NCI-H446 treated with DMSO at 0.1 percent for 48 hours (cell line): ENCODE measurements around the gene LIX1L.

ENCODE experiments used
- DNase-seq: peaks from one replicate; lab custom pipeline; 2025; lab: John Stamatoyannopoulos, UW

The LIX1L gene

DNA sequence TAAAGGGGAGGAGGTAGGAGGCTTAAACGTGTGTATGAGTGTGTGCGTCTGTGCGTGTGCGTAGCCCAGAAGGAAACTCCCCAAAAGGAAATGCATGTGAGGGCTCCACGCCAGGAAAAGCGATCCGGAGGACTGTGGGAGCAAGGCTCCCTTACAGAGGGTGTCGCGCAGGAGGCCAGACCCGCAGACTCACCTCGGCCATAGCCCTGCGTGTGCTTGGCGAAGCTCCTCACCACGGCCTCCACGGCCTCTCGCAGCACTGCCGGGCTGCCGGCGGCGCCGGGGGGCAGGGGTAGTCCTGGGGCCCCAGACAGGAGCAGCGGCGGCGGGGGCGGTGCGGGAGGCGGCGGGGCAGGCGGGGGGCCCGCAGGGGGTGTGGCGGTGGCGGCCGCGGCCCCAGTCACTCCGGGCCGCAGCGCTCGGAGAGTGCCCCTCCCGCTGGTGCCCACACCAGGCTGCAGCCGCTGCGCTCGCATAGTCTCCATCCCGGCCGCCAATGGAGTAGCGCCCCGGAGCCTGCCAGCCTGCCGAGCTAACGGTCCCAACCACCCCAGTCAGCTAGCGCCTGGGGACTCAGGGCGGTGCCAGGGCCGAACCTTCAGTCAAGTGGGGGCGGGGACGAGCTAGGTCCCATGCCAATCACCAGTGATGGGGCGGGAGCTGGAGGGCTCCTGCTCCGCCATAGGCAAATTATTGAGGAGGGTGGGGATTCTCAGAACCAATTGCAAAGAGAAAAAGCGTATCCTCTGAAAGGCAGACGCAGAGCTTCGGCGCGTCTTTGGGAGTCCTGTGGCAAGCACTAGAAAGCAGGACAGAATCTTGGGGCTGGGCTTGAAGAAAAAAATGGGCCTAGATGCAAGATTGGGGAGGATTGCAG lies at the start of gene LIX1L:
Gene LIX1L, minus strand, starts transcription at position 575 of the 877 bp plus-strand sequence. Its CDS starts 90 bp downstream, at position 485.
- DNase-seq = peak; percentile 93

DNA sequence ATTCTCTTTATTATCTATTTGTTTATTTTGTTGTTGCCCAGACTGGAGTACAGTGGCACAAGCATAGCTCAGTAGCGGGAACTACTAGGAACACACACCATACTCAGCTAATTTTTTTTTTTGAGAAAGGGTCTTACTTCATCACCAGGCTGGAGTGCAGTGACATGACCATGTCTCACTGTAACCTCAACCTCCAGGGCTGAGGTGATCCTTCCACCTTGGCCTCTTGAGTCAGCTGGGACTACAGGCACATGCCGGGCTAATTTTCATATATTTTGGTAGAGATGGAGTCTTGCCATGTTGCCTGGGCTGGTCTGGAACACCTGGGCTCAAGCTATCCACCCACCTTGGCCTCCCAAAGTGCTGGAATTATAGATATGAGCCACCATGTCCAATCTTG lies 43.9 kb upstream of the LIX1L start:
- DNase-seq = no peak

DNA sequence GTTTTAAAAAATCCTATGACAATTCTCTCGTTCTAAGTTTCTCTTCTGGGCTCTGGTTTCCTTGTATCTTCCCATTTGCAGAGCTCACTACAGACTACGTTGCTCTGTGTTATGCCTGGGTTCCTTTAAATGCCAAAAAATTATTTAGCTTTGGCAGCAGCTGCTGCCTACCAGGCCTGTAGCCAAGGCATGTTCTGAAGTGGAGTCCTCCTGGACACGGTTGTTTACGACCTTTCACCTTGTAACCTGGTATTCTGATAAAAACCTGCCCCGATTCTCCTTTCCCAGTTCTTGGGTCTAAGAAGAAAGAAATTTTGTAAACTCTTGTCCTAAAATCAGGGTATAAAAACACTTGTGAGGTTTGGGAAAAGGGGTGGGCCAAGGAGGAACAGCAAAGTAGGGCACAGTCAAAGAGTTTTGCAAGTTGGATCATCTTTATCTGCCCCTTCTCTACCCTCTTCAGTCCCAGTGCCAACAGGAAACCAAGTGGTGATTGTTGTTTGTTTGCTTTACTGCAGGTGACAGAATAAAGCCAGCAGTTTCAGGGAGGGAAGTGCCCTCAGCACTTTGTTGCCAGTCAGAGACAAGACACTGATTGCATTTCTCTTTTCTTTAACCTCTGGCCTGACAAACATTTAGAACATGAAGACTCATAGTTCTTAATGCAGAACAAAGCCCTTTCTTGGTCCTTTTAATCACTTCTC lies 41.7 kb upstream of the LIX1L start:
- peak; percentile 60 for DNase-seq

DNA sequence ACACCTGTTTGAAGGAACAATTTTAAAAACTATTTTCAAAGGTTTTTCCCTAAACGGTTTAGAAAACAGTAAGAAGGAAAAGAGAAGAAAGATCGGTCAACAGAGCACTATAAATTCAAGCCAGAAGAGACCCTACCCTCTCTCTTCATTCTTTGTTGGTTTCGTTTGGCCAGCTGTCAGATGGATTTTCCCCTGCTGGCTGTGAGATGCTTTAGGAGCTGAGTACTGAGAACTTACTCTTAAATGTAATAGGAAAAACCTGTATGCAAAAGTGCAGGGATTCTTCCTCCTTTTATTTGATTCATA lies 39.9 kb upstream of the LIX1L start:
- no peak for DNase-seq

DNA sequence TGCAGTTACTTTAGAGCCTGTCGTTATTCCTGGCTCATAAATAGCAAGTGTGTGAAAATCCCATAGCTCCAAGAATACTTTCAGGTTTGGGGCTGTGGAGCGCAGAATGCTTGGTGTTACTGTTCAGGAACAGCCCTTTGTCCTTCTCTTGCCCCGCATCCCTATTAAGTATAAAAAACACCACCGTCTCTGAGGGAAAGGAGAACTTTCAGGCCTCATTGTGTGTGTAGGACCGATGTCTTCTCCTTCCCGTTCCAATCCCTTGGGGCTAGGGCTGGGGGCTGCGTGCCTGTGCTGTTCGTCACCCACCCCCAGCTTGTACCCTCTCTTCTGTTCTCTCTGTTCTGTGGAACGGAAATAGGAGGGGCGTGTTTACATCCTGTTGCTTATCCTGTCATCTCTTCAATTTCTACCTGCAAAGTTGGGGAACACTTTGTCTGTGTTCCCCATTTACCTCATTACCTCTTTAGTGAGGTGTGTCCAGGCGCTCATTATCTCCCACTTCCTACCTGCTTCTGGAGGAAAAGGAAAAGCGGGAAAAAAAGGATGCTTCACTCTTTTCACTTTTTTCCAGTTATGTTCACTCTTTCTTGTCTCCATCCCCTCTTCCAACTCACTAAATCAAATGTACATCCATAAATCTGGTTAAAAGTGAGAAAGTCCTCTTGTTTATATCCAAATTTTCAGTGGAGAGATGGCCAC lies 39.4 kb upstream of the LIX1L start:
- no peak for DNase-seq

DNA sequence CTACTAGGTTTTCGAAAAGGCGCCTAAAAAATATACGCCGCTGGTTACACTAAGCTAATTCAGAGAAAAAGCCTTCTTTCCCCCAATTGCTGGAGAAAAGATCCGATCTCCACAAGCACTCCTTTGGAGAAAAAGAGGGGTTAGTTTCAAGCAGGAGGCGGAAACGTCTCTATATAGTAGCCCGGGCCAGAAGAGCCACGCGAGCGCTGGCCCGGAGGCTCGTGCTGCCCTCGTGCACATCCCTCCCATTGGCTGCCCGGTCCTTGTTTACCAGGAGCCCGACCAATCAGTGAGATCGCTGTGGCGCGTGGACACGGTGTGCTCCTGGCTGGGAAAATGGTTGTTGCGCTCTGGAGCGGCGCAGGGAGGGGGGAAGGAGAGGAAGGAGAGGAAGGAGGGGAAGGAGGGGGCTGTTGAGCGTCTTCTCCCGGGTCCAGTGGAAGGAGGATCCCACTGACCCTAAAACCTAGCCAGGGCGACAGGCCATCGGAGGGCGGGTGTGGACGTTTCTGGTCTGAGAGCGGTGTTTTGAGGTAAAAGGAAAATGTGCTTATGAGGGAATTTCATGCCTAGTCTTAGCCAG lies 38.7 kb upstream of the LIX1L start, which contains the start of gene TXNIP:
Gene TXNIP, minus strand, starts transcription at position 147 of the 583 bp plus-strand sequence. CDS start 313 bp downstream, outside the sequence.
- peak; percentile 92 for DNase-seq

DNA sequence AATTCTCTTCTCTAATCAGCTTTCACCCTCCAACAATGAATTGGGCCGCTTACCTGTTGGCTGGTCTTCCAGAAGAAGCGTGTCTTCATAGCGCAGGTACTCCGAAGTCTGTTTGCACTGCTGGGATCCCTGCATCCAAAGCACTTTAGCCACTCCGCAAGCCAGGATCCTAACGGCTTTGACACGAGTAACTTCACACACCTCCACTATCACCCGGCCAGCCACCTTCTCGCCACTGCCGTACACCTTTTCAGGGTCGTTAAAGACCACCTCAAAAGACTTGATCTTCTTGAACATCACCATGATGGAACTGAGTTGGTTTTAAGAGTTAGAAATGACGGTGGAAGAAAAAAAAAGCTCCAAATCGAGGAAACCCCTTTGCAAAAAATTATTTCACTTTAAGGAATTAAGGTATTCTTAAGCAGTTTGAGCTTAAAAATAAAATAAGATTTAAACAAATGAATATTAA lies 38.2 kb upstream of the LIX1L start:
- DNase-seq = no peak

DNA sequence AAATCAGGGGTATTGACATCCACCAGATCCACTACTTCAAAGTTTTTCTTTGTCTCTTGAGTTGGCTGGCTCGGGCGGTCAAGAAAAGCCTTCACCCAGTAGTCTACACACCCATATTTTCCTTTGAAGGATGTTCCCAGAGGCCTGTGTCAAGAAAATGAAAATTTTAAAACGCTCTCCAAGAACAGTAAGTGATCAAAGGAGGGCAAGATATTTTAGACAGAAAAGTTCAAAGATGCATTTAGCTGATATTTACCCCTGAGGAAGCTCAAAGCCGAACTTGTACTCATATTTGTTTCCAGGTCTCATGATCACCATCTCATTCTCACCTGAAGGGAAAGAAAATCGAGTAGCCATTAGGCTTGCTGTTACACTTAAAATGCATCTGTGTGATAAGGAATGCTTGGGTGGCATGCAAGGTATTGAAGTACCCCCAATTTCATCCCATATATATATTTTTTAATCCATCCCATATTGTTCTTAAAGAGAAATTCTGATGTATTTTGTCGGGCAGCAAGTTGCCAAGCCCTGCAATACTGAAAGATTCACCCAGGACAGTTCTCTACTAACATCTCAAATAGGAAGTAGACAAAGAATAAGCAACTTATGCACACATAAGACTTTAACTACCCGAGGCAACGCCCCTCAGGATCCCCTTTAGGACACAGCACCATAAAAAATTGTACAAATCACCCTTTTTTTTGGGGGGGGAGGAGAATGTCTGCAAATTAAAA lies 37.5 kb upstream of the LIX1L start:
- no peak for DNase-seq

DNA sequence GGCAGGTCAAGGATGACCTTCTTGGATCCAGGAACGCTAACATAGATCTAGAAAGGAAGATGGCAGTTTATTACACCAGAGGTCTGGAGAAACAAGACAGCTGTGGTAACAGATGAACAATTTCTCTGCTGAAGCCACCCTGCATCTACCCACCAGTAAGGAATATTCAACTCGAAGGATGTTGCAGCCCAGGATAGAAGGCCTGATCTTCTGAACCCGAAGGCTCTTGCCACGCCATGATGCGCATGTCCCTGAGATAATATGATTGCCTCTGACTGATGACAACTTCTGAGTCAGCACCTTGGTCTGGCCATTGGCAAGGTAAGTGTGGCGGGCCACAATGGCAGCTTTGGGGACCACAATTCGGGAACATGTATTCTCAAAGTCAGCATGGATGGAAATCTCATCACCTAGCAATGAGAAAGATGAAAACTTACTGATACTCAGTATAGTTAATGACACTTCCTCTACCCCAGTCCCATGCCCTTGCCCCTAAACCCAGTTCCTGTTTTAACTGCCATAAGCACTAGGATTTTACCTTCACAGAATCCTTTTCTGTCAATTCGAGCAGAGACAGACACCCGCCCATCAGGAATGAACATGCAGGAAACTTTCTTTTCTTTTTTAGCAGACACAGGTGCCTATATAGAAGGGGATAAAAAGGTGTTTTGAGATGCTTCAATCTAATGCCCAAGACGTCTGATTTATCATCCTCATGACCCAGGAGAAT lies 36.7 kb upstream of the LIX1L start:
- no peak for DNase-seq

DNA sequence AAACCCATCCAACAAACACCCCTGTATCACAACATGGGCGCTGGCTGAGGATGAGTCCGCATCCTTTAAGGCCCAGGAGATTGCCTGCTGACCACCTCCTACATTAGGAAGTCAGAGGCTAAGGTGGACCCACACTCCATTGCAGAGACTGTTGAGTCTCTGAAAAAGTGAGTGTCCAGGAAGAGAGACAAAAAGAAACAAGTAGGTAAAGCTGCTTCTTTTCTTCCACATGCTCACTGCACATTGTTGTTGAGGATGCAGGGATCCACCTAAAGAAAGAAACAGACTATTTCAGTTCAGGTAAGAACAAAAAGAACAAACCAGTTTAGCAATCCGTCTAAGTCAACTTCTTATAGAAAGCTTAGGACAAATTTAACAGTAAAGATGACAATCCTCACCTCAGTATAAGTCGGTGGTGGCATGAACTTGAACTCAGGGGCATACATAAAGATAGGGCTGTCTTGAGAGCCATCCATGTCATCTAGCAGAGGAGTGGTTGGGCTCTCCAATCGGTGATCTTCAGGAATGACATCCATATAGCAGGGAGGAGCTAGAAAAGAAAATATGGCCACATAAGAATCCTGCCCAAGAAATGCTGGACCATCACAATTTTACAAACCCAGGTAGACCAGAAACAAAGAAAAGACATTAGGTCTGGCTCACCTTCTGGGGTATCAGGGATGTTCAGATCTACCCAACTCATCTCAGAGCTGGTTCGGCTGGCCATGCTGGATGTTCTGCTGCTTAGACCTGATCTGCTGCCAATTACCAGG lies 36.0 kb upstream of the LIX1L start:
- no peak for DNase-seq

DNA sequence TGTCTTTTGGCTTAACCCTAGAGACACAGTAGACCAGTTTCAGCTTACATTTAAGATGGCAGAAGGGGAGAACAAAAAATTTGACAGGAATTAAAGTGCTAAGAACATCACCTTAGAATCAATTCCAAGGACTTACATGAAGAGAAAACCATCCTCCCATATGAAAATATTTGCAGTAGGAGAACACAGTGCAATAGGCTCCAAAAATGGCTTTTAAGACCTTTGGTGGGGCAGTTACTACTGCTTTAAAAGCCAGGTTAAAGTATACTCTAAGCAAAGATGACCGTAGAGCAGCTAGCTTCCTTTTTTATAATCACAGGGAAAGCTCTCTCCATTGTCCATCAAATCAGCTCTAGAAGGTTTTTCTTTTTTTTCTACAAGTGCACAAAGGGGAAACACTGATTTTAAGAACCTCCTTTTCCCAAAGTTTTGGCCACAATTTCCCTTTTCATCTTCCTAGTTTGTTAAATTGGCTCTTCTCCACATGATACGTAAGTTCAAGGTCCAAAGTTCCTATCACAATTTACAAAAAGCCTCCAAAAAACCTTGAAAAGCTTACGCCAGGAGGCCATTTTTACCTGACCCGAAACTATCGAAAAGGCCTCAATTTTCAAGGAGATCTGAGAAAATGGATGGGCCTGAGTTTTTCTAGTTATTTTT lies 35.3 kb upstream of the LIX1L start:
- no peak for DNase-seq

DNA sequence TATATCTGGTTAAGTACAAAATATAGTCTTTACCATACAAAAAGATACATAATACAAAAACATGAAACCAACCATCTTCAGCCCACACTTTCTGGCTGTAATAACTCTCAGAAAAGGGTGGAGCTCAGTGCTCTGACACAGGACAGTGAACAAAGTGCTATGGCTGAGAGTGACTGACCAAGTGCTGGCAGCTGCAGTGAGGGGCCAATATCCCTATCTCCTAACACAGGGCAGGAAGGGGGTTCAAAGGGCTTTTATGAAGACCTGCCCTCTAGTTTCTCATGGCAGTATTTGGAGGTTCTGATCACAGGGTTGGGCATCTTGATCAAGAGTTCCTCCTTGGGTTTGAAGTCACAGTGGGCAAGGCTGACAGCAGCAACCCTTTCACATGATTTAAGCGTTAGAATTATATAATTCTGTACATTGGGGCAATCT lies 34.7 kb upstream of the LIX1L start:
- DNase-seq = no peak

DNA sequence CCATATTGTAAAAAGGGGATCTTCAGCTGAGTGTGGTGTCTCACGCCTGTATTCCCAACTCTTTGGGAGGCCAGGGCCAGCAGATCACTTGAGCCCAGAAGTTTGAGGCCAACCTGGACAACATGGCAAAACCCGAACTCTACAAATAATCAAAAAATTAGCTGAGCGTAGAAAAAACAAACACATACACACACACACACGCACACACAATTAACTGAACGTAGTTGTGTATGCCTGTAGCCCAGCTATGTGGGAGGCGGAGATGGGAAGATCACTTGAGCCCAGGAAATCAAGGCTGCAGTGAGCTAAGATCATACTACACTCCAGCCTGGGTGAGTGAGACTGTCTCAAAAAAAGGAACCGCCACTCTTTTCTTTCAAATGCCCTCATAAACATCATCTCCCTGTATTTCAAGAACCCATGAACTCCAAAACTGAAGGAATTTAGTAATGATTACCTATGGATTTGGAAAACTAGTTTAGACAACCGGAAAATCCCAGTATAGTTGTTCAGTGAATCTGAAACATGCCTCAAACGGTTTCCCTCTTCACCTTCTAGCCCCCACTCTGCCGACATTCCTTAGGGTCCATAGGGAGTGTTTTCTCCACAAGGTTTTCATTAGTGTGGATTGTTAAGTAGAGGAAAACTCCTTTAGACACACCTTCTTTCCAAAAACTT lies 34.1 kb upstream of the LIX1L start:
- DNase-seq = no peak

DNA sequence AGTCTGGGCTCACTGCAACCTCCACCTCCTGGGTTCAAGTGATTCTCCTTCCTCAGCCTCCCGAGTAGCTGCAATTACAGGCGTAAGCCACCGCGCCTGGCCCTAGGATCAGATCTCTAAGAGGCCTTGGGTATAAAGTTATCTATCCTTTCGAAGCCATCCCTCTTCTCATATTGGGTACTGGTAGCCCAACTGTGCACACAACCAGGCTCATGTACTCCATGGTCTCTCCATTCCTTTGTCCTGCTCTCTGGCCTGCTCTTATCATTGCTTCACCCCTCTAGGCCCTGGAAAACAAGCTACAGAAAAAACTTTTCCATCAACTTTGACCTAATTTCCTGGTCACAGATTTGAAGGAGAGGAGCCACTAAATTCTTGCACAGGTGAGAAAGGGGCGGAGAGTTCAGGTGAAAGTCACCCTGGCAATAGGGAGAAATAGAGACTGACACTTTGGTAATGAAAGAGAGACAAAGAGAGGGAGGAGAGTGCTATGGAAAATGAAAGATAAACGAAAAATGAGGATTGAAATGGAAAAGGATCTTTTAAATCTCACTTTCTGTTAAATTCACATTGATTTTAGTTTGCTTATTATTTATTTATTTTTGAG lies 32.5 kb upstream of the LIX1L start:
- no peak for DNase-seq

DNA sequence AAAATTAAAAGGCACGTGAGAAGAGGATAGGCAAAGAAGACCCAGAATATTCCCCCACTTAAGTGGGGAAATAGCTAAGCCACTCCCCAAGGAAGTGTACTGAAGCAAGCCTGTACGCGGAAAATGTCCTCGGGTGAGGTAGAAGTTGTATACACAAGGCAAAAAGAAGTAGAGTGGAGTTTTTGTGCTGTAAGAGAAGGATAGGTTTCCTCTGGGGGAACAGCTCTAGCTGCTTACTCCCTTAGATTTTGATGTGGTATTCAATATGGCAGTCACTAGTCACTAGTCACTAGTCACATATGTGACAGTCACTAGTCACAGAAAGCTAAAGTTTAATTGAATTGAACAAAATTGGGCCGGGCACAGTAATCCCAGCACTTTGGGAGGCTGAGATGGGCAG lies 31.0 kb upstream of the LIX1L start:
- DNase-seq = no peak

DNA sequence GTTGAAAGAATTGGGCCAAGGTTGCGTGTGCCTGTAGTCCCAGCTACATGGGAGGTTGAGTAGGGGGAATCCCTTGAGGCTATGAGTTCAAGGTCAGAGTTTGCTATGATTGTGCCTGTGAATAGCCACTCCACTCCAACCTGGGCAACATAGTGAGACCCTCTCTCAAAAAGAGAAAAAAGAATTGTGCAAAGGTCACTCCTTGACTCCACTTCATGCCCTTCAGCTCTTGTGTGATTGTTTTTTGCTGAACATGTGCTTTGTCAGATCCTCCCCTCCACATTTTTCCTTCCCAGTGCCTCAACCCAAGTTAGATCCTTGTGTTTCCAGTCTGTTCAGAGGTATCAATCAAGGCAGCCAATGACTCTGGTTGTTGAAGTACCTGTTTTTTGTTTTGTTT lies 30.1 kb upstream of the LIX1L start:
- DNase-seq = no peak

DNA sequence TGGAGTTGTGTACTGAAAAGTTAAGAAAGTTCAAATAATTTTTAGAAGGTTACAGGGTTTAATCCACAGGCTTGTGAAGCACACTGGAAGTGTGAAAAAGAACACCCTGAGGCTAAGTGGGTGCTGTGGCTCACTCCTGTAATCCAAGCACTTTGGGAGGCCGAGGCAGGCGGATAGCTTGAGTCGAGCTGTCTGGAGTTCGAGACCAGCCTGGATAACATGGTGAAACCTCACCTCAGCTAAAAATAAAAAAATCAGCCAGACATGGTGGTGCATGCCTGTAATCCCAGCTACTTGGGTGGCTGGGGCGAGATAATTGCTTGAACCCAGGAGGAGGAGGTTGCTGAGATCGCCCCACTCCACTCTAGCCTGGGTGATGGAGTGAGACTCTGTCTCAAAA lies 28.7 kb upstream of the LIX1L start:
- no peak for DNase-seq
